Measurements from ENCODE around the gene TIMP2. TPM values are rescaled to one million over a fixed set of nuclear protein-coding genes. Genes with fewer than 3 reads are reported as not detected.

Gene TIMP2
- total RNA-seq, 1 experiment from 2014 or later, result 29.0 TPM

- H3K79me1 ChIP-seq (ENCODE audit: insufficient read depth, low read depth, low read length, poor library complexity, severe bottlenecking), result no peaks in the 10 kb centered on the region
- no peak overlapping the region for H2BK120ac ChIP-seq (ENCODE audit: low read depth, low read length, poor library complexity, severe bottlenecking)
- H3K9ac ChIP-seq (ENCODE audit: extremely low read depth, insufficient read length, low read length), result no peak overlapping the region
- Mint-ChIP-seq H3K27ac (no peak overlapping the region), H3K4me1 (peaks cover 0 to 12% of the 10 kb centered on the region in 2 experiments; a peak in 1 of 4 replicates), H3K9me3 (peaks cover 5% of the 10 kb centered on the region in 2 experiments), H3K4me3 (no peak overlapping the region), H3K27me3 (ENCODE audit: low read depth) (peaks cover 16% of the 10 kb centered on the region), H3K36me3 (ENCODE audit: insufficient read depth in 1 of 3, low read depth in 3 of 3) (peaks cover 0 to 2% (median 0%) of the 10 kb centered on the region in 3 experiments; a peak in 4 of 7 replicates)
- no peak overlapping the region for H2BK5ac ChIP-seq (ENCODE audit: insufficient read length, low read length)
- no peaks in the 10 kb centered on the region for H3K9me3 ChIP-seq (ENCODE audit: control insufficient read depth, low read depth, low read length)
- H2AK5ac ChIP-seq (ENCODE audit: insufficient read length, low read length), result no peak overlapping the region
- H2AFZ ChIP-seq (ENCODE audit: low read length), result no peak overlapping the region
- TF ChIP-seq CTCF (conservative IDR thresholded peaks at IDR 0.05), result no peak
- H3K23ac ChIP-seq (ENCODE audit: insufficient read length, low read depth, low read length), result no peak overlapping the region
- H3T11ph ChIP-seq (ENCODE audit: low read length), result no peak overlapping the region
- H3K4me2 ChIP-seq (ENCODE audit: insufficient read depth, insufficient read length, low read length), result no peak overlapping the region
- no peak for DNase-seq
- WGBS (ENCODE audit: extremely low coverage, insufficient read length, low lambda C conversion rate), result no CpG with 5 or more reads among the region's 10 CpGs
- no peaks in the 10 kb centered on the region for H3K79me2 ChIP-seq (ENCODE audit: insufficient read depth, low read length)
- H3K18ac ChIP-seq (ENCODE audit: insufficient read length, low read depth, low read length), result no peak overlapping the region
- no peak overlapping the region for H4K8ac ChIP-seq (replicated peaks; ENCODE audit: insufficient read length, low read depth, low read length)
- H2BK12ac ChIP-seq (ENCODE audit: insufficient read length, low read depth, low read length), result no peak overlapping the region
- no peaks in the 10 kb centered on the region for H3K23me2 ChIP-seq (ENCODE audit: insufficient read length, low read depth, low read length, poor library complexity, severe bottlenecking)
- H2BK15ac ChIP-seq (ENCODE audit: low read depth, low read length), result no peak overlapping the region
- no peak overlapping the region for H3K4ac ChIP-seq (ENCODE audit: low read depth, low read length)
- H3K4me1 ChIP-seq (ENCODE audit: insufficient read depth, low read length), result no peaks in the 10 kb centered on the region
- H3K14ac ChIP-seq (ENCODE audit: insufficient read depth, low read length), result no peak overlapping the region
- H4K20me1 ChIP-seq (ENCODE audit: control insufficient read depth, insufficient read depth, insufficient read length), result no peaks in the 10 kb centered on the region
- H4K91ac ChIP-seq (ENCODE audit: insufficient read length, low read depth, low read length), result no peak overlapping the region
- H4K5ac ChIP-seq (ENCODE audit: insufficient read length, low read depth, low read length), result no peak overlapping the region
- H3K56ac ChIP-seq (ENCODE audit: insufficient read length, low read depth, low read length), result no peak overlapping the region
- H3K27me3 ChIP-seq (ENCODE audit: insufficient read depth, low read length), result no peaks in the 10 kb centered on the region
- no peak overlapping the region for H3K27ac ChIP-seq (ENCODE audit: insufficient read length, low read depth, low read length)
- H2BK20ac ChIP-seq (ENCODE audit: low read depth, low read length, poor library complexity, severe bottlenecking), result no peak overlapping the region
These were observed 19.8 kb upstream of the TIMP2 start for GRCh38 chr17:78944956-78945355.

All from H9 (cell line).